ENCODE data around the gene SALL1.

SALL1 gene

DNA sequence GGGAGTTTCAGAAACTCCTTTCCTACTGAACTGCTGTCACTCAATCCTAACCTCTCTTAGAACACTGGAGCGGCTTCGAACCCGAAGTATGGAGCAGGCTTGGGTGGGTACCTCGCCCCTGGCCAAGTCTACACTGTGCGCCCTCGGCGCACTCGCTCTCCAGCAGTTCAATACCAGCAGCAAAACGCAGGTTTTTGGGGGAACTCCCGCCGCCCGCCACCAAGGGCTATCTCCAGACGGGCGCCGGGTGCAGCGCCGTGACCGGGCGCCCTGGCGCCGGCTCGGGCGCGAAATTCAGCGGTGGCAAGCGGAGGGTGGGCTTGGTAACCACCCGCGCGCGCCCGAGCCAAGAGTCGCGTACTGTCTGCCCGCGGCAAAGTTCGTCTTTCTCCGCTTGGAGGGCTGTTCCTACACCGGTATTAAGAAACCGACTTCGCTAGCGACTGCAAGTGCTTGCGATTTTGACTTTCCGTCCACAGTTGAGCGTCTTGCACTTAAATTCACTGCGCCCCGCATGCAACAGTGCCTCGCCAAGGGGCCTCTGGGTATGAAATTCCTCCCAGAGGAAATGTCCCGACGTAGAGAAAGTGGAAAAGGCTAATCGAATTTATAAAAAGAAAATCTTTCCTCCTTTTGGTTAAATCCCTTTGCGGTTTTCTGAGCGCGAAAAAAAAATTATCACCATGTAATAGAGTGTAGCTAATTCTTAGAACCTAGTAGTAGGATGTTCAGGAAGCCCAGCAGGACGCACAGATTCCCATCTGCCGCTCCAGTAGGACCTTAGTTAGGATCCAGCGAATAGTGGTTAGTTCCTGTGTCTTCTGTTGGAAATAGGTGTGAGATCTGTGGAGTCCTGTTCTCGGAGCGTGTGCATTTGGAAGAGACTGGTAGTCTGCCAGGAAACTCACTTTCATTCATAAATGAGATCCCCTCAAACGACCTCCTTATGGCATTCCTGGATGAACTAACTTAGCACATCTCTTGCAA lies 5.0 kb upstream of the SALL1 start:
- no peak for DNase-seq

DNA sequence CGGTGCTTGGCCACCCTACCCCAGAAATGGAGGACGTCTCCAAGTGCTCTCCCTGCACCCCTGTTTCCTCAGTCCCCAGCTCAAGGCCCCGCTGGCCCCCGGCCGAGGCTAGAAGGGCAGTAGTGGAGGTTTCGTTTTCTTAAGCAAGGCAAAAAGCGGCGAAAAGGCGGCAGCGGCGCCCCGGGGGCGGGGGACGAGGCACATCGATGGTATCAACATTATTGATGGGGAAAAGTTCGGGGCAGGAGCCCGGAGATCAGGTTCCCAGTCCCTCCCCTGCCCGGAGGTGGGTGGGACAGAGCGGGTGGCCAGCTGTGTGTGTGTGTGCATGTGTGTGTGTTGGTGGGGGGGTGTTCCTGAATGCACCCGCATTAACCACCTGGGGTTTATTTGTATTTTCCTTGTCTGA lies 4.1 kb upstream of the SALL1 start:
- no peak for DNase-seq

DNA sequence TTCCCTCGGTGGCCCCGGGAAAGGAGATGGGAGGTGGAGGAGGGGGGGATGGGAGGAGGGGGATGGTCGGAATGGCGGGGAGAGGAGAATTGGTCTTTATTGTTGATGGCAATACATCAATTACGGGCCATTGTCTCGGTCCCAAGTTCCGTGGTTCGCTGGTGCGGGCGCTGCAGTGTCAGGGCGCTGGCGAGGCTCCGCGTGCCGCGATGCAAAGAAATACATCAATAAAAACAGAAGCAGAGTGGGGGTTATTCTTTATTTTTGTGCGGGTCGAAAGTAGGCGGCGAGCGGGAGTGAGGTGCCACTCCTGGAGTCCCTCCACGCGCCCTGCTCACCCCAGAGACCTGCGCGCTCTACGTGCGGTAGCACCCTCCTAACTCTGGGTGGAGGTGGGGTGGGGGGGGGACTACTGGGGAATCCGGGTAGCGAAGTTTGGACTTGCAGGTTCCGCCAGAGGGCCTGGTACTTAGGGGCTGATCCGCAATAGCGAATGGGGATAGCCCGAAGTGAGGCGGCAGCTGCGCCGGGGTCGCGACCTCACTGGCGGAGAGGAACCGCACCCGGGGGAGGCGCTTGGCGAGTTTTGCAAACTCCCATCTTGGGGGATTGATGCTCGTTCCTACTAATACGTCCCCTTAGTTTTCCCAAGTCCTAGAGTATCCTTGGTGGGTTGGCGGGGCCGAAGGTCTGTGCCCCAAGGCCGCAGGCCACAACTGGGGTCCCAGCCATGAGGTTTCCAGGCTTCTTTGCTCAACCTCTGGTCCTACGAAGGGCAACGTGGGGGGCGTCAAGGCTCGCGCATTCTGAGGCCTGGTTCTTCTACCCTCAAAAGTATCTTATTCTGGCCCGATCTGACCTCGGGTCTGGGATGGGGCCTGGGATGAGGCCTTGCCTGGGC lies 3.5 kb upstream of the SALL1 start:
- DNase-seq, result no peak

DNA sequence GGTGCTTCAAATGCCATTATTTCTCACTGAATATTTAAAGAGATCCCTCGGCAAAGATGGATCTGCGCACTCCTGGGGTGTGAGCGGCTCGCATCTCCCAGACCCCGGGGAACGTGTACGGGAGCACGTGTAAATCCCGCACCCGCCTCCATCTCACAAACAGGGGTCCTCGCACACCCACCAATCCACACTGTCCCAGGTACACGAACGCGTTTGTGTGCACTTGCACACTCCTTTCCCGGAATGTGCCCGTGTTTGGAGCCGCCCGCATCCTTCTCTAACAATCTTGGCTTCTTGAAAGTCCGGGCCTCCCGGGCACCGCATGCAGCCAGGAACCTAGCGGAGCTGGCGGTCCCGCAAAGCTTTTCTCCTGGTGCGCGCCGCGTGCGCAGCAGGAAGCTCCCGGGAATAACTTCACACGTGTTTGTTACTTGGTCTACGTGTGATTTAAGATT lies 2.5 kb upstream of the SALL1 start:
- DNase-seq, result no peak

DNA sequence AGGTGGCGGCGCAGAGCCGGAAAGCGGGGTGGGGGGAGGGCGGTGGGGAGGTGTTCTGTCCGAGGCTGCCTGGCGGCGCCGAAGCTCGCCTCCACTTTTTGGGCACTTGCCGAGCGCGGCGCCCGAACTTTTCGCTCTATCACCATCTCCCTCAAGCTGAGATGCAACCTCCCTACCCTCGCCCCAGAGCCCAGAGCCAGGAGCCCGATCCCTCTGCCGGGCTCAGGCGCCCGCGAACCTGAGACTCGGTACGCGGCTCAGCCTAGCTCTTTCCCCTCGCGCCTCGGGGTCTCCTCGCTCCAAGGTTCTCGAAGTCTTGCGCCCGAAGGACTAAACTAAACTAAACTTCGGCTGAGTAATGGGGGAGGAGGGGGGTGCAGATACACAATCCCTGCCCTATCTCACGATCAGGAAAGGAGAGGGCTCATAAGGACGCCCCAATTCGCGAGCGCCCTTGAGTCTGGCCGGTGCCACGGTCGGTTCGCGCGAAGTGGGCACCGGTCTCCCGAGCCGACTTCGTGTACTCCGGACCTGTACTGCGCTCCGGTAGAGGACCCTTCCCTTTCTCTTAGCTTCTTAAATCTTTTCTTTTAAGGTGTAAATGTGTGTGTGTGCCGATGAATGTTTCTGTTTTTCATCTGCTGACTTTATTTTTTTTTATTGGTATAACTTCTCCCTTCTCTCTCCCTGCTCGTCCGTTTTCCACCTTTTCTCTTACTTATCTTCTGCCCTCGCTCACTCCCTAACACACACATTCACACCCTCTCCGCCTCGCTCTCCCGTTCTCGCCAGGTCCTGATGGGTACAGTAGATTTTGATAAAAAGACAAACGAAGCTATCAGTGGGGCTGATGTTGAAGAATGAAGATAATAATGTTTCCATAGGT lies 1.9 kb upstream of the SALL1 start:
- DNase-seq, result no peak

DNA sequence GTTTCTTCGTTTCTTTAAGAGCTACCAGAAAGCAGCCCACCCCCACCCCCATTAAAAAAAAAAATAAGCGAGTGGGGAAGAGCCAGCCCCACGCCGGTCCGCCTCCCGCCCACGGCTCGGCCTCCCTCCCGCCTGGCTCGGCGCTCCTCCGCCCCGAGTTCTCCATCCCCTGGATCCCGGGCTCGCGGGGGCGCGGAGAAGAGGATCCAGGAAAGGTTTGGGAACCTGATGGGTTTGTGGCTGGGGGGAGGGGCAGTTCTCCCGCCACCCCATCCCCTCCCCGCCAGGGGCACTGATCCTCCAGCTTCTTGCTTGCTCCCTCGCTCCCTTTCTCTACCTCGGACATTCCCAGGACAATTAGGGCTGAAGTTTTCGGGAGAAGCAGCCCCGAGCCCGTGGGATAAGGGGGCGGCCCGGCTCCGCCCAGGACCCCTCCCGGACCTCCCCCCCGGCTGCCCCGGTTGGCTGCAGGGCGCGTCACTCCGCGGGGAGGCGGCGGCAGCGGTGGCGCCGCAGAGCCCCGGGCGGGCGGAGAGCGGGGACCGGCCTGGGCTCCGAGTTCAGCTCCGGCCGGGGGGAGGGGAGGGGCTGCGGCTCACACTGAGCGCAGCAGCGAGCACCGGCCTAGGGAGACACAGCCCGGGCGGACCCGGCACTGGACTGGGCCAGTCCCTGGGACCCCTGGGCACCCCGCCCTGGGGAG lies 1.0 kb upstream of the SALL1 start:
- DNase-seq, result no peak

DNA sequence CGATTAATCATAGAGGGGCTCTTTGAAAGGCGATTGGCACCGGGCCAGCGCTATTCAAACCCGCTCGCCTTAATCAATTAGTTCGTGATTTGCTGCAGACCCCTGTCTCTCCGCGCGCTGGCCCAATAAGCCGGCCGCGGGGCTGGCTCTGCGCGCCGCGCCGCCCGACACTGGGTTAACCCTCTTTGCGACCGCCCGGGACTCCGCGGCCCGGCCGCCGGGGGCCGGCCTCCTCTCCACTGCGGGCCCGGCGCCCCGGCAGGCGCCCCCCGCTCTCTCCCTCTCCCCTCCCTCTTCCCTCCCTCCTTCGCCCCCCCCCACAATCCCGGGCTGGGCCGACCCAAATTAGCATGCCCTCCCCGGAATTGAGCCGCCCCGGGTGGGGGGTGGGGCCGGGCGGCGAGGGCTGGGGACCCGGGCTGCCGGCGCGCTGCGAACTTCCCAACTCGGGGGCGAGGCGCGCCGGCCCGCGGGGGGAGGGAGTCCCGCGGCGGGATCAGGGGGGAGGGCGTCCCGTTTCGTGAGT lies 428 bp upstream of the SALL1 start:
- DNase-seq, result no peak

DNA sequence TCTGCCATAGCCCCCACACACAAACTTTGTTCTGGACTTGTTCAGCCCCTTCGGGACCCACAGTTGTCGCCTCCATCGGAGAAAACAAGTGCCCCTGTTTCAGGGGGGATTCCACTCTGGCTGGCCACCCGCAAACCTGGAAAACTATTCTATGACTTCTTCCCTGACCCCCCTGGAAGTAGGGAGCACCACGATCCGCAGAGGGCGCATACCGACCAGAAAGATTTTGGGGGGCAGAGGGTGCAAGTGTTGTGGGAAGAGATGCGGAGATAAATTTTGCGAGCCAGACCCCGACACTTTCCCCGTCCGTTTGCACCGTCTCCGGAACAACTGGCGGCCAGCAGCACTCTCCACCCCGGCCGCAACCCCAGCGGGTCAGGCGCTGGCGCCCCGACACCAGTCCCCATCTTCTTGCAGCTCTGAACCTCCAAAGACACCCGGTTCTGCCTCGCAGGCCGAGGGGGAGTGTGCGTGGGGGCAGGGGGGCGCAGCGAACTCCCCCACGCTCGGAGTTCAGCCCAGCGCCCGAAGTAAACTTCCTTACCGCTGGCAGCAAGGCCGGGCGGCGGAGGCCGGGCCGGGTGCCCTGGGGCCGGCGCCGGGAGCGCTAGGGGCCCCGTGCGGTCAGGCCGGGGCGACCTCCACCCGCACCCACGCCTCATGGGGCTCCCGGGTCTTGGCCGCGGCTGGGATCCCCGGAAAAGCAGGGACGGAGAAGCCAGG lies 744 bp downstream of the SALL1 start:
- DNase-seq, result no peak

DNA sequence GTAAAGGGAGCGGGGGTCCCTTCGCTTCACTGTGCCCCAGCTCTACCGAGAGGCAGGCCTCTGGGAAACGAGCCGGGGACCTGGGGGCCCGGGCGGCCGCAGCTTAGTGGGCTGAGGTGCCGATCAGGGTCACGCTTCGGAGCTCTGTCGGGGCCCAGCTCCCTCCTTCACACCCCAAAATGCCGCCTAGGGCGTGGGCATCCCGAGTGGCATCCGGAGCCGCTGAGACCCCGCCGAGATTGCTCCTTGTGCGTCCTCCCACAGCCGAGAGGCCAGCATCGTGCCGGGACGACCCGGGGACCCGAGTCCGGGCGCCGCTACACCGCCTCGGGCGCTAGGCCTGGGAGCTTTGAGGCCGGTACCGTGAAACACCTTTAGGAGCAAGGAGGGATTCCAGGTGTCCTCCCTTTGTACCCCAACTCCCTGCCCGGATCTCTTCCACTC lies 1.3 kb downstream of the SALL1 start:
- no peak for DNase-seq

DNA sequence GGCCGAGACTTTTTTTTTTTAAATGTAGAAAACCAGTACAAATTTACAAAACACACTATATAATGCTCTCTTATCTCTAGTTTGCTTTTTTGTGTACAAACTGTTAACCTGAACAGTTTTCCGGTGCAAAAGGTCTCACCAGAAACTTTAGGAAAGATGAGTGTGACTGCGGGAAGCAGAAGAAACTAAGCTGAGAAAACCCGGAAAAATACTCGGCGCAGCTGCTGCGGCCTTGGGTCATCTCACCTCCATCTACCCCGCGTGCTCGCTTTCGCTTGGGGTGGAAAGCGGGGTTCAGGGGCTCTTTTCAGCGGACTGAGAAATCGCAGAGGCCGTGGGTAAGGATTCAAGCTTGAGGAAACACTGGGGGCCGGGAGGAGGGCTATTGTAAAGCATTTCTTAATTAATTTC lies 1.8 kb downstream of the SALL1 start:
- DNase-seq, result no peak

DNA sequence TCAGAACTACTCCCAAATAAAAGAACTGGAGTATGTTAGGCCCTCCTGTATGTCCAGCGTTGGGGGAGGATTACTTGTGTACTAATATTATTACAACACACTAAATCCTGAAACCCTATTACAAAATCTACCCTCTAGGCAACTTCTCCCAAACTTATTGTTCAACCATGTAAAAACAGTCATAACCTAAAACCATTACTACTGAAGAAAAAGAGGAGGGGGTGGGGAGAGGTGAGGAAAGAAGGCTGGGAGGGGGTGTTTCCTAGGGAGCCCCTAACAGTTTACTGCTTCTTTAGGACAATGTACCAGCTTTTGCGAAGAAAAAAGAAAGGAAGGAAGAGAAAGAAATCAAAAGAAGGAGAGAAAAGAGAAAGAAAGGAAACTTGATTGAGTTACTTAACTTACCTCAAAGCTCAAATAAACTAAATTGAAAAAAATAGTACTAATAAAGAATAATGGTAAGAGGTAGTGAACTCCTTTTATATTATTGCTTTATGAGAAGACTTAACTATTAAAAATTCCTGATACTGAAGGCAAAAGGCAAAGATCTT lies 2.3 kb downstream of the SALL1 start:
- DNase-seq, result no peak

DNA sequence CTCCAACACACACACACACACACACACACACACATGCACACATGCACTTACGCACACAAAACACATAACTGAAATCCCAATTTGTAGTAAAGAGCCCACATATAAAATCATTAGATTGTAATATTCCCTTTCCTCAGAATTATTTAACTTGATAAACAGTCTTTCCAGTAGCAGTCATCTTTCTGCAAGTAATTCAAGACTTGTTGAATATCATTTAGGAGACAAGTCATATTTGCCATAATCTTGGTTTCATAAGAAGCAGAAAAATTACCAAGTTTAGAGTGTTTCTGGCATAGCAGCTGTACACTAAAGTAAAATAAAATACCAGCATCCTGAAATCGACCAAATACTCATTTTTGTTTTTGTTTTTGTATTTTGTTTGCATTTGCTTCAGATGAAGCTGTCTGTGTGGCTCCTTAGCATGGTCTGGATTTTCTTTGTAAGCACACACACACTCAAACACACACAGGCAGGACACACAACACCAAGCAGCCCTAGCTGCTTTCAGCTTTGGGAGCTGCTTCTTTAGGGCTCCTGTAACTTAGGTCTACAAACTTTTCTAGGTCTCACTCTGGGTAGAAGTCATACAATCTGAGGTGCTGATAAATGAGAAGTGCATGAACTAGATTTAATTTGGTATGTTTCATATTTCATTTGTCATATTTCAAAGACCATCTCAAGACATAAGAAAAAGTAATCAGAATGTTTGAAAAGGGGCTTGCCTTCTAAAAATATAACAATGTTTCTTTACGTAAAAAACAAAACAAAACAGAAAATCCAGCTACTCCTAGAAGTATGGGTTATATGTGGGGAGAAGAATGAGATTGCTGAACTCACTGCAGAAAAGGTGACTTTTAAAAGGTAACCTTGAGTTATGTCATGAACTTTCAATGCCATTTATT lies 3.0 kb downstream of the SALL1 start:
- no peak for DNase-seq

DNA sequence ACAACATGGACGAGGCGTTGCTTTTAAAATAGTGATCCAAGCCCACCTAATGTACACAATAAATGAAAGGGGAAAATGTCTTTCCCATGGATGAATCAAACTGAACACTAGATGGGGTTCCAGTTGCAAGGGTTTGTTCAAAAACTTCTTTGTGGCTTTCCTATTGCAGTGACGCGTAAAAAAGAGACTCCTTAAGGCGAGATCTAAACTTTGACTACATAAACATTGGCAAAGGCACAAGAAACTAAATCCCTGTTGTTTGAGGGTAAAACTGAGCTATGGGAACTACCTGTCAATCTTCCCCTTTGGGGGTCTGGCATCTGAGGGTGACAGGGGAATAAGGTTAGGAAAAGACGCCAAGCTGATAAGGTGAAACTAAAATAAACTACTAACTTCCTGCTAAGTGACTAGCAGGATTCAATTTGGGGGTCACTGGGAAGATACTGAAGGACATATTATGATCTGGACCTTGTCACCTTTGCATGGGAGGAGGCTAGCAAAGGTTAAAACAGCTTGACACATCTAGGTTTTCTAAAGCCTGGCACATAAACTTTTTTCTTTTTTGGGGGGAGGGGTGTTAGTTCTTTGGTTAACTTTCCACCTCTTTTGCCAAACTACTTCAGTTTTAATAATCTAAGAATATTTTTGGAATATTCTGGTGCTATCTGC lies 4.7 kb downstream of the SALL1 start:
- no peak for DNase-seq

DNA sequence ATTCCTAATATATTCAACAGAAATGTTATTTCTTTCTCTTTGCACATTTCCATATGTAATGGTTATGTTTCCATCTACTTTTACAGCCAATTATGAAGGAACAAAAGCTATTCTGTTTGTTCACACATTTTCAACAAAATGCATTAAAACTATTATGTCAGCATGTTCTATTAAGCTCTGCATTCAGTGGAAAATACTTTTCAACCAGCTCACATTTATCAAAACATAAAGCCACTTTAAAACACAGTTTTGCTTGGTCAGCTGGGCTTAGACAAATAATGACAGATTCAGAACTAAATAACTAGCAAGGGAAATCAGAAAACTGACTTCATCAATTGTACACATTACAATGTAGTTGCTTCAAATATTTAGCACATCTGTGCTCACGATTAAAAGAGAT lies 6.9 kb downstream of the SALL1 start:
- DNase-seq, result no peak

DNA sequence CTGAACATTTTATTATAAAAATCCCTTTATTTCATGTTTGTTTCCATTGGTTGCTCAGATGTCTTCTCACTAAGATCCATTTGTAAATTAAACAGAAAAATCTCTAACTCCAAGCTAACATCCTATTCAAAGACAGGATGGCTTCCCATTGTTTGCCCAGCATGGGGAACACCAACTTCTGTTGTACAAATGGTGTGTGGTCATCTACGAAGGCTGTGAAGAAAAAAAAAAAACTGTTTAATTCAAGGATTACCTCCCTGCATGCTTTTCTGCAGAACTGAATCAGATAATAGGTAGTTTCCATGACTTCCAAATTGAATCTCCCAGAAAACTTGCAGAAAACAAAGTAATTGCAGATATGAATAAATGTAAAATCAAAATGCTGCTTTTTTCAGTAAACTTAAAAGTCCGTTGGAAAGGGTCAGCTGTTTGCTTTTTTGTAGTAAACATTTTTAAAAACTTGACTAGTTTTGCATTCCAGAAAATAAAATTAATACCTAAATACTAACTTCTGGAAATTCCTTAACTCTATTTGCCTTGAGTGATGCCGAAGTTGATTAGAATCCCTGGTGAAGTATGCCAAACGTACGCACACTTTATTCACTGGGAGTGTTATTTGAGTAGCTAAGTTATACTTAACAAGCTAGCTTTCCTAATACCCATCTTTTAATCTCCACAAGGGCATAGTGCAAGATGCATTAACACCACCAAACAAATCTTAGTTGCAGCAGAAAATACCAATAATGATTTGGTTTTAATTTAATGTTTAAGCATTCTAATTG lies 7.7 kb downstream of the SALL1 start:
- DNase-seq, result no peak

DNA sequence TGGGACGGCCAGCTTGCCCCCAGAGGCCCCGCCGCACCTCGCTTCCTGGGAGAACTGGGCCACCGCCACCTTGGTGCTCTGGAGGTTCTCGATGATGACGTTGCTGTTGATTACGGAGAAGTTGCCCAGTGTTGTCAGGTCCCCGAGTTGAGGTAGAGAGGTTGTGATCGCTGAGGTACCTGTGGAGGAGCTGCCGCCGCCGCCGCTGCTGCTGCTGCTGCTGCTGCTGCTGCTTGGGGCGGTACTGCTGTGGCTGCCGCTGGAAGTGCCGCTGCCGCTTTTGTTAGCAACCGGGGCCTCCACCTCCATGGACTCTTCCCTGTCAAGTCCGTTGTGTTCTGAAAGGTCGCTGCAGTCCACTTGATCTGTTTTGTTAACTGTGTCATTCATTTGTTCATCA lies 9.5 kb downstream of the SALL1 start:
- no peak for DNase-seq

DNA sequence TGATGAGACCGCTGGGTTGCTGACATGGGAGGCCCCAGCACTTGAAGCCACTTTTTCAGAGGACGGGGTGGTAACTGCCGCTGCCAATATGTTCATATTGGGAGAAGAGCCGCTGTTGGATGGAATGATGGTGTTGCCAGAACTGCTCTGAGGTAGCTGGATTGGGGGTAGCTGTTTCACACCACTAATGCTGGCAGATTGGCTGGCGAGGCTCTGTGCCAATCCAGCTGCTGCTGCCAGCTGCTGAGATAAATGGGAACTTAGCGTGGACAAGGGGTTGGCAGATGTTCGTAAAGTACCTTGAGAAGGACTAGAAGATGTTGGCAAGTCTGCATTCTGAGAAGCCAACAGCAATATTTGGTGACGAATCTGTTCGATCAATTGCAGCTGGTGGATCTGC lies 10.0 kb downstream of the SALL1 start:
- no peak for DNase-seq

DNA sequence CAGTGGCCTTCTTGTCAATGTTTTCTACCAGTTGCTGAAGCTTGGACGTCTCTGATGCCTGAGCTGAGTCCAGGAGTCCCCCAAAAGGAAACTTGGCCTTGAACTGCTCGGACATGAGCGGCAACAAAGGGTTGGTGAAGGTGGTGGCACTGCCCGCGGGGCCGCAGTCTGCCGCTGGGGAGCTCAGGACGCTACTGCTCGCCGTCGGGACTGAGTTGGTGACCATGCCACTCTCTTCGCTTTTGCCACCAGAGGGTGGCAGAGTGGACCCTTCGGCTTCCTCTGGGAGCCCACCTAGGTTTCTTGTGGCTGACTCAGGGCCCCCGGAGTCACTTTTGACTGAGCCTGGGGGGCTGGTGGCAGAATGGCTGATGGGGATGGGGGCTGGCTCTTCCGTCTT lies 11.0 kb downstream of the SALL1 start:
- no peak for DNase-seq

Data from suppressor macrophage treated with lipopolysaccharide for 1 hour (primary cell).